GM18520 (cell line): ENCODE results near the gene LRRC4C.

Experiments
- ATAC-seq: cut with Tn5 transposase; IDR thresholded peaks from one replicate; pipeline ENCODE4 v1.9.1; 2021; ENCODE audit not compliant: unreplicated experiment

LRRC4C gene

DNA sequence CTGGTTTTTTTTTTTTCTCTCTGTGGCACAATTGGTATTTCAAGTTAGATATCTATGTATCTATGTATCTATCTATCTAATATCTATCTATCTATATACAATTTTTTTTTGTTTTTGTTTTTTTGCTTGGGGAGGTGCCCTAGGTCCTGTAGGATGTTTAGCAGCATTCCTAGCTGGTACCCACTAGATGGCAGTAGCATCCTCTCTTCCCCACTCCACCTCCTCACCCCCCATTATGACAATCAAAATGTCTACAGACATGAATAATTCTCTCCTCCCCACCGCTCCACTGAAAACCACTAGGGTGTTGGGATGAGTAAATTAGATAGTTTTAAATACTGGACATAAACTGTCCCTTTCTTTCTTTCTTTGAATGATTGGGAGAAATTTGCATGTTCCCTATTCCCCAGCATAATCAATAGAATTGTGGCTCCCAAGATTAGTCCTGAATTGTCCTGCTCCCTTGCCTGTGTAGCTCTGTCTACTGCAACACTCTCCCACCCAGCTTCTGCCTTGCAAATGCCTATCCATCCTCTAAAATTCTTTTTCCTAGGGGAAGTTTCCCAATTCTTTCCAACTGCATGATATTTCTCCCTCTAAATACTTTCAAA, 1152.4 kb downstream of the LRRC4C start:
- peak; percentile 43 for ATAC-seq

- ATAC-seq, result no peak
Observed at GRCh38 chr11:40302669-40303068, 1156.8 kb downstream of the LRRC4C start.

GRCh38 chr11:40295466-40295865, 1164.0 kb downstream of the LRRC4C start:
- ATAC-seq, result no peak

GRCh38 chr11:40294741-40295140, 1164.7 kb downstream of the LRRC4C start:
- ATAC-seq, result no peak

DNA sequence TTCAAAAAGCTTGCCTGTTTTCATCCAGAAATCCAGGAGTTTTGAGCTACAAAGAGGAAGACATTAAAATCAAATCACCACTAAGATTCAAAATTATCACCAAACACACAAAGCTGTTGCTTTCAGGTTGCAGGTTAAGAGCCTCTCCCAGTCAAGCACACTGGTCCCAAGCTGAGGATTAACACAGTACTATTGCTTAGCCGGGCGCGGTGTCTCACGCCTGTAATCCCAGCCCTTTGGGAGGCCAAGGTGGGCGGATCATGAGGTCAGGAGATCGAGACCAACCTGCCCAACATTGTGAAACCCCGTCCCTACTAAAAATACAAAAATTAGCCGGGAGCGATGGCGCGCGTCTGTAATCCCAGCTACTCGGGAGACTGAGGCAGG, 1165.1 kb downstream of the LRRC4C start:
- no peak for ATAC-seq

- ATAC-seq, result peak; percentile 87
Observed at GRCh38 chr11:40293655-40294348, 1165.7 kb downstream of the LRRC4C start.

- no peak for ATAC-seq
Observed at GRCh38 chr11:40292721-40293508, 1166.5 kb downstream of the LRRC4C start.

DNA sequence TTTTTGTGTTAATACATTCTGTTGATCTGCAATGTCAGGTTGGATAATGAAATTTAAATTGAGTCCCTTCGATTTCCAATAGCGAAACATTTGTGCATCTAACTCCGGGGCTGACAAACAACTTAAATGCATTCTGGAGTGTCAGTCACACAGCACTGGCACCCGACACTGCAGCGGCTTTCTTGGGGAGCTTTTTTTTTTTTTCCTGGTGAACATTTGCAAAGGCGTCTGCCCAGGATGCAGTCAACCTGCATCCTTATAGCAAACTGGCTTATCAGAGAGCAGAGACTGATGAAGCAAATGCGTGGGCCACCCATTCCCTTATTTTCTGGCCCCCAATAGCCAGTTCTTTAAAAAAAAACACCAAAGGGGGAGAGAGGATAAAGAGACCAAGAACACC, 1167.7 kb downstream of the LRRC4C start:
- no peak for ATAC-seq

DNA sequence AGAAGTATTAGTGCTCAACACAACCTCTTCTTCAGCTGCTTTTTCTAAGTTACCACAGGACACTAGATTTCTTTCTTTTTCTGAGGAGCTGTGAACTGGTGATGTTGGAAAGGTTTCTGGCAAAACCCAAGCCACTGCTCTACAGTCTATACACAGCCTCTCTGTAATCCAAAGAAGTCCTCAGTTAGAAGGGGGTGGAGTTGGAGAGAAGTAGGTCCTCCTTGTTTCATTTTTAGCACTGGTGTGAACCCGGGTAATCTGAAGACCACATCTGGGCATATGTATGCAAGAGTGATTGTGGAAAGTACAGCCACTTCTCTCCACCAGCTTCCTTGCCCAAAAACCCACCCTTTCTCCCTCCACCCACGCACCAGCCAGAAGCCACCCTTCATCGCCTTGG, 1168.1 kb downstream of the LRRC4C start:
- no peak for ATAC-seq

DNA sequence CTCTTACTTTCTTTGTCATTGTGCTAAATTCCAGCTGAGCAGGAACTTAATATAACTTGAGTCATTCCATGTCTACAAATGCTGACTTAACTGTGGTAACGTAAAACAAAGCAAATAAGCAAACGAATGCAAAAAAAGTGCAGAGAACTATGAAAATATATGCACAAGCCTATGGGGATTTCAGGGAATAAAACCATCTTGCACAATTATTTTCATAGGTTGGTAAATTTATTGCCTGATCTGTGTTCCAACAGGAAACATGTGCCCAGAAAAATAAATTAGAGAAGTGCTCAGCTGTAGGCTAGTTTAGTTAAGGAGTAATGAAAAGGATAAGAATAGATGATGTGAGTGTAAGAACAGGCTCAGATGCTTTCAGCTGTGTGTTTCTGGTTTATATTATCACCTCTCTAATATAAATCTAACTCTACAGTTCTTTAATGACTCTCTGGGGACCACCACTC, 1169.3 kb downstream of the LRRC4C start:
- ATAC-seq, result no peak

GRCh38 chr11:40289370-40289769, 1170.1 kb downstream of the LRRC4C start:
- no peak for ATAC-seq

GRCh38 chr11:40287916-40288803, 1171.3 kb downstream of the LRRC4C start:
- no peak for ATAC-seq

DNA sequence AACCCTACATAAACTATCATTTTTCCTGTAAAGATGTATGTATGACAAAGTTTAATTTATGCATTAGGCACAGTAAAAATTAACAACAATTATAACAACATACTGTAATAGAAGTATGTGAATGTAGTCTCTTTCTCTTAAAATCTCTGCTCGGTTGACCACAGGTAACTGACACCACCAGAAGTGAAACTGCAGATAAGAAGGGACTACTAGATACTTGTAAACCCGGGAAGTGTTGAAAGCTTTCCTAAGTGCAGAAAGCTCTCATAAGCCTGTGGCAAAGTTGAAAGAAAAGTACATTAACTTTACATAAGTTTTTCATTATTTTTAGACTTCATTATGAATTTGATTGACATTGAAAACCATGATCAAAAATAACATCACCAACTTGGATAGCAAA, 1173.3 kb downstream of the LRRC4C start:
- ATAC-seq, result no peak

- ATAC-seq, result no peak
Observed at GRCh38 chr11:40285558-40285957, 1173.9 kb downstream of the LRRC4C start.

DNA sequence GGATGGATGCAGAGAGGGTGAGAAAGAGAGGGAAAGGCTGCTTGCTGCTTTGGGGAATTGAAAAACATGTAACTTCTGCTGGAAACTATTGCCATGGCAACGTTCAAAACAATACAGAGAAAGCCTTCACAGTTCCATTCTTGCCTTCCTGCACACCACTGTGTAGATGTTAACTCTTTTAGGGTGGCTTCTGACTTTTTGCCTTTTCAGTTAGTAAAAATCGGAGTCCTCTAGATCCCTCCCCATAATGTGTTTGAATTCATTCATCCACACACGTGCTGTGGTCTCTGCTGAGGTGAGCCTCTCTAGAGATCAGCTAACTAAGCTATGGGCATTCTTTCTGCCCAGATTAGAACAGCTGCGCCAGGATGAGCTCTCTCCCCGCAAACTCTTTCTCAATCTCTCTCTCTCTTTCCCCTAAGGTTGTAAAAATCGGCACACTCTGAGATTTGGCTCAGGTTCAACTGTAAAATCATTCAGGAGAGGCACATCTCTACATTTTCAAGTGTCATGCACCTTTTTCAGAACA, 1178.3 kb downstream of the LRRC4C start:
- no peak for ATAC-seq

DNA sequence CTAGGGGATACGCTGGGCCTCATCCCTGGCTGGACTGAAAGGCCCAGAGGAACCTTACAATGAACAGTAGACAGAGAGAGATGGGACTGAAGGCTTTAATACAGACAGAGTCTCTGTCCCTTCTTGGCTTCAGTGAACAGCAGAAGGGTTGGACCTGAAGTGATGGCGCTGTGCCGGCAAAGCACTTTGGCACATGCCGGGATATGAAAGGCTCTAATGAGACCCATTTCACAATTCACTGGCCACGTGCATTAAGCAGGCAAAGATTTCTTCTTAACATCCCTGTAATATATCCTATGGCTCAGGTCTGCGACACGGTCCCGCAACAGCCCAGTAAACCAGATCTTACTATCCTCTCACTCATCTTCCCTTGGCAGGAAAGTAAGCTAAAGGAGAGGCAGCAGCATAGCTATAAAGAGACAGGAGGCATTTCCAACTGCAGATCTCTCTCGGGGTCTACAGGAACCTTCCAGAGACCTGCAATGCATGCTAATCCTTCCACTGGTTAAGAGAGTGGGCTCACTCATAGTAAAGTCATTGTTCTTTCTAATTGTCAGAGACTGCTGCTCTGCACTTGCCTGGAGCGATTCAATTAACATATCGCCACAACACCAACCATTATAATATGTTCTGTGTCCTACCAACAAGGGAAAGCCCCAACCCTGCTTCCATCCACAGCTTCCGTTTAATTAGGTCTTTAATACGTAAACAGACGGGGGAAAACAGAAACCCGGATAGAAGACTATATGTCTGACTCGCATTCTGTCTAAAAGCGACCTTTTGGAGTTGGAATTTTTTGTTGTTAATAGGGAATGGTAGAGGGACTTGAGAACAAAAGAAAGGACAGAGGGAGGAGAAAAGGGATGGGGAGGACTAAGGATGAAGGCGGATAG, 1179.0 kb downstream of the LRRC4C start:
- no peak for ATAC-seq

GRCh38 chr11:40276960-40277359, 1182.5 kb downstream of the LRRC4C start:
- no peak for ATAC-seq

GRCh38 chr11:40274017-40274416, 1185.4 kb downstream of the LRRC4C start:
- no peak for ATAC-seq

- ATAC-seq, result no peak
Observed at GRCh38 chr11:40273192-40273732, 1186.2 kb downstream of the LRRC4C start.
